GM19324 (cell line): ENCODE measurements around the gene TPI1.
A peak's percentile ranks its signal among the peaks of the same experiment; 100 is the strongest.

ENCODE experiments used
- ATAC-seq: cut with Tn5 transposase; IDR thresholded peaks from one replicate; pipeline ENCODE4 v1.9.1; 2021; ENCODE audit warnings: mild to moderate bottlenecking, moderate library complexity; ENCODE audit not compliant: unreplicated experiment, low FRiP score

Gene TPI1

GRCh38 chr12:6827982-6828780 is 39.1 kb upstream of the TPI1 start, which contains the start of gene P3H3:
Gene P3H3 (plus strand): TSS chr12:6828407. CDS start chr12:6828441, 34 bp downstream.
- no peak for ATAC-seq

- no peak for ATAC-seq
Measured at GRCh38 chr12:6828781-6829535, 38.4 kb upstream of the TPI1 start.

- no peak for ATAC-seq
Measured at GRCh38 chr12:6829536-6830220, 37.7 kb upstream of the TPI1 start.

GRCh38 chr12:6830286-6830890 is 36.9 kb upstream of the TPI1 start:
- no peak for ATAC-seq

- ATAC-seq, result no peak
Measured at GRCh38 chr12:6830999-6831398, 36.3 kb upstream of the TPI1 start.

GRCh38 chr12:6831450-6831995 is 35.8 kb upstream of the TPI1 start:
- no peak for ATAC-seq

- ATAC-seq, result no peak
Measured at GRCh38 chr12:6832125-6832524, 35.2 kb upstream of the TPI1 start.

- ATAC-seq, result no peak
Measured at GRCh38 chr12:6833189-6833890, 34.0 kb upstream of the TPI1 start.

GRCh38 chr12:6834254-6834653 is 33.1 kb upstream of the TPI1 start:
- no peak for ATAC-seq

- ATAC-seq, result no peak
Measured at GRCh38 chr12:6834873-6835272, 32.5 kb upstream of the TPI1 start.

GRCh38 chr12:6836851-6837250 is 30.5 kb upstream of the TPI1 start:
- no peak for ATAC-seq

GRCh38 chr12:6837370-6838060 is 29.8 kb upstream of the TPI1 start:
- no peak for ATAC-seq

- ATAC-seq, result no peak
Measured at GRCh38 chr12:6838854-6839253, 28.5 kb upstream of the TPI1 start.

GRCh38 chr12:6839482-6840201 is 27.7 kb upstream of the TPI1 start:
- peak; percentile 82 for ATAC-seq

GRCh38 chr12:6840330-6840729 is 27.0 kb upstream of the TPI1 start:
- ATAC-seq, result no peak

- ATAC-seq, result no peak
Measured at GRCh38 chr12:6840761-6841515, 26.4 kb upstream of the TPI1 start, which contains the start of gene GNB3. Gene GNB3 (plus strand): TSS chr12:6840925. CDS start chr12:6841288, 363 bp downstream.

- no peak for ATAC-seq
Measured at GRCh38 chr12:6842075-6842474, 25.3 kb upstream of the TPI1 start.
